Activated naive CD4-positive, alpha-beta T cell treated with anti-CD3 and anti-CD28 coated beads, Interleukin-2, amount 10 ng/mL, durations not matched to agents 5 hours and 36 hours (primary cell): ENCODE measurements around the gene BBS12. TPM values are rescaled to one million over a fixed set of nuclear protein-coding genes. Genes with fewer than 3 reads are reported as not detected.

ENCODE experiments used
- total RNA-seq, 2 experiments: library from RNA; stranded (reverse); gene quantifications; one replicate each; pipeline ENCODE4 v1.2.3, GENCODE V29; 2021

The BBS12 gene
- total RNA-seq, result 1 to 10 TPM; 2.2 to 2.6 TPM

DNA sequence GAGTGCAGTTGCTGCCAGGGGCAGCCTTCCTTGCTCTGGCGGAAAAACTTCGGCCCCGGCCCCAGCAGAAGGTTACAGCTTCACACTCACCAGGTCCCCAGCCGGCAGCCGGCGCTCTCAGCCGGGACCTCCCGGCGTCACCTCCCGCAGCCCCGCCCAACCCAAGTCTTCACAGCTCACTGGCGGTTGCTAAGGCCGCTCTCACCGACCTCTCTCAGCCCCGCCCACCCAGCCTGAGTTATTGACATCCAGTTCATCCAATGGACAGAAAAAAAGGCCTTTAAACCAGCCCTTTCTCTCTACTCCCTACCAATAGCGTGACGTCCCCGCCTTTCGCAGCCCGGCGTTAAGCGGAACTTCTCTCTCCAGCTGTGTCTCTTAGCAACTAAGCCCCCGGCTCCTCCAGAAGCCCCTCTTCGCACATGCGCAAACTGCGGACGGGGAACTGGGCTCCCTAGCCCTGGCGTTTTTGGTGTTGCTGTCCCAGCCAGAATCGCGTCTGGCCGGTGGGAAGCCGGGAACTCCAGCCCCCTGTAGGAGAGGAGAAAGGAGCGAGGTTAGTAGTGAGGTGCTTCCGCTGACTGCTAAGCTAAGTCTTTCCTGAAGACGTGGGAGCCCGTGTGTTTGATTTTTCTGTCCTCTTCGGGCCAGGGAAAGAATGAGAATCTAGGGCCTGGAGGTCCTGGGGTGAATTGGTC, at the start of gene BBS12:
Gene BBS12, plus strand, starts transcription at position 376 of the 698 bp plus-strand sequence. CDS start 9,189 bp downstream, outside the sequence.

Other genes with a start within 250 kb of the BBS12 start
- under 1 TPM; 0.36 to 0.50 TPM for gene IL21, start 111.6 kb upstream of the BBS12 start, total RNA-seq
- under 1 TPM; 0.05 to 0.07 TPM for gene FGF2, start 94.1 kb downstream of the BBS12 start, total RNA-seq
- 10 to 100 TPM; 13.2 to 13.8 TPM for gene NUDT6, start 189.9 kb downstream of the BBS12 start, total RNA-seq